ENCODE measurements around the gene MINPP1. TPM values are rescaled to one million over a fixed set of nuclear protein-coding genes. Genes with fewer than 3 reads are reported as not detected.

MINPP1 gene
- total RNA-seq, 1 donor from 2014 or later: 24.7 TPM

DNA sequence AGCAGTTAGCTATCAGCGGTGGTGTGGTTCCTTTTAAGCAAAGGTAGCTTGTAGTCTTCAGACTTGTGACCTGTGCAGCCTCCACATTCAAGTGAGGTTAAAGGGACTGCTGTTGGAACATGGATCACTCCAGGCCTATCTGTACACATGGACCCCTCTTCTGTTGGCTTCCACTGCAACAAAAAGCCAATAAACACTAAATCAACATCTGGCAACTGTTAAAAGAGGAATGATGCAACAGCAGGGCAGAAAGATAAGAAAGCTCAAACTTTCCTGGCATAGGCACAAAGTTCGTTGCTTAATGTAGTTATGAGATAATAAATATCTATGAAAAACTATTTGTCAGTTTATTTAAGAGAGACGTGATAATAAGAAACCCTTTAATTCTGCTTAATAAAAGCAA is 4.0 kb upstream of the MINPP1 start:
- no peak overlapping the region for H2AFZ ChIP-seq (ENCODE audit: low read depth, low read length)
- no peak overlapping the region for H3K27ac Mint-ChIP-seq (ENCODE audit: unreplicated experiment)
- H3K4me2 ChIP-seq (ENCODE audit: low read length): no peak overlapping the region
- no peaks in the 10 kb centered on the region for H3K9me3 Mint-ChIP-seq (ENCODE audit: unreplicated experiment)
- no peaks in the 10 kb centered on the region for H3K4me1 Mint-ChIP-seq (ENCODE audit: low read depth, unreplicated experiment)
- H3K36me3 Mint-ChIP-seq (ENCODE audit: low read depth, unreplicated experiment): no peaks in the 10 kb centered on the region
- peaks cover 5% of the 10 kb centered on the region for H3K4me1 ChIP-seq (ENCODE audit: insufficient read depth, low read length)
- no peak overlapping the region for H3K4me3 Mint-ChIP-seq (ENCODE audit: unreplicated experiment)
- no peak for FAIRE-seq
- DNase-seq (ENCODE audit: low read depth): no peak
- H3K27me3 ChIP-seq (ENCODE audit: insufficient read depth, low read length): no peaks in the 10 kb centered on the region
- no peaks in the 10 kb centered on the region for H3K9me3 ChIP-seq (ENCODE audit: insufficient read depth, low read depth, low read length)
- no peak overlapping the region for H3K4me3 ChIP-seq (ENCODE audit: insufficient read depth, low read depth, low read length)
- H3K79me2 ChIP-seq (ENCODE audit: insufficient read depth, low read length): peaks cover 5% of the 10 kb centered on the region
- no peak for TF ChIP-seq EZH2 (IDR thresholded peaks at IDR 0.05; ENCODE audit: insufficient read depth, low read length)
- TF ChIP-seq, protein P1, sequence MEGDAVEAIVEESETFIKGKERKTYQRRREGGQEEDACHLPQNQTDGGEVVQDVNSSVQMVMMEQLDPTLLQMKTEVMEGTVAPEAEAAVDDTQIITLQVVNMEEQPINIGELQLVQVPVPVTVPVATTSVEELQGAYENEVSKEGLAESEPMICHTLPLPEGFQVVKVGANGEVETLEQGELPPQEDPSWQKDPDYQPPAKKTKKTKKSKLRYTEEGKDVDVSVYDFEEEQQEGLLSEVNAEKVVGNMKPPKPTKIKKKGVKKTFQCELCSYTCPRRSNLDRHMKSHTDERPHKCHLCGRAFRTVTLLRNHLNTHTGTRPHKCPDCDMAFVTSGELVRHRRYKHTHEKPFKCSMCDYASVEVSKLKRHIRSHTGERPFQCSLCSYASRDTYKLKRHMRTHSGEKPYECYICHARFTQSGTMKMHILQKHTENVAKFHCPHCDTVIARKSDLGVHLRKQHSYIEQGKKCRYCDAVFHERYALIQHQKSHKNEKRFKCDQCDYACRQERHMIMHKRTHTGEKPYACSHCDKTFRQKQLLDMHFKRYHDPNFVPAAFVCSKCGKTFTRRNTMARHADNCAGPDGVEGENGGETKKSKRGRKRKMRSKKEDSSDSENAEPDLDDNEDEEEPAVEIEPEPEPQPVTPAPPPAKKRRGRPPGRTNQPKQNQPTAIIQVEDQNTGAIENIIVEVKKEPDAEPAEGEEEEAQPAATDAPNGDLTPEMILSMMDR (IDR thresholded peaks at IDR 0.05; ENCODE audit: insufficient read depth, low read depth, low read length): no peak
- no peaks in the 10 kb centered on the region for H3K27me3 Mint-ChIP-seq (ENCODE audit: low read depth, unreplicated experiment)
- H4K20me1 ChIP-seq (ENCODE audit: insufficient read depth, low read length): no peaks in the 10 kb centered on the region
- no peak overlapping the region for H3K9ac ChIP-seq (ENCODE audit: low read length)
- H3K27ac ChIP-seq (ENCODE audit: low read depth, low read length): no peak overlapping the region
- no peaks in the 10 kb centered on the region for H3K36me3 ChIP-seq (ENCODE audit: insufficient read depth, low read length)

DNA sequence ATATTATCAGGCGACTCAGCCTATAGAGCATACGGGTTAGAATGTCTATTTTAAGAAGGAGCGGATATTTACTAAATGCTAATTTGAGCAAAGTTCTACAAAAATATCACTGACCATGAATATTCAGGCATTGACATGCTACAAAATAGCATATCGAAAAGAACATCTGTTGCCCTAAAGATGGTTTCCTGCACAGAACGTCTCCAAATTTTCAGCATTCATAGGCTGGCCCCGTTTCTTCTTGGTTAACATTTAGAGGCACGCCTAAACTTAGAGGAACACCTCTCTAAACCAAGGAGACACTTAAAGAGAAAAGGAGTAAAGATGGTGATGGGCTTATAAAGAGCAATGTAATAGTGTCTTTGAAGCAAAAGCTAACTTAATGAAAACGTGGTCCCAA is 1.3 kb upstream of the MINPP1 start:
- H3K4me3 ChIP-seq (ENCODE audit: insufficient read depth, low read depth, low read length): no peak overlapping the region
- H3K9me3 Mint-ChIP-seq (ENCODE audit: unreplicated experiment): no peaks in the 10 kb centered on the region
- no peak overlapping the region for H3K27ac Mint-ChIP-seq (ENCODE audit: unreplicated experiment)

DNA sequence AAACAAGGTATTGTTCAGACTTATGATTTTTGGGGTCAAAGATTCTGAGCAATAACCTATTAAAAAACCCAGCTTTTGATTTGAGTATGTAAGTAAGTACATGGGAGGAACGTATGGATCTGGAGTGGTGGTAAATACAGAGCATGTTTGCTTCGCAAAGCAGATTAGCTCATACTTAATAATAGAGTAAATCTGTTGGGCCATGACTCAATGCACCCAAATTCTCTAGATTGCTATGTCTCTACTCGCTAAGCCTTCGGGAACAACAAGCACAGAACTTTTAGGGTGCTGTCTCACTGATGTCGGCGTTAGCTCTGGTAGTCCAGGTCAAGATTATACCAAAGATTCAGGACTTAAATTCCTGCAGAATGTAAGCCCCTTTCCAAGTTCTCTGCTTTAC is 807 bp upstream of the MINPP1 start:
- Histone ChIP-seq H3K79me2 (ENCODE audit: insufficient read depth, low read length) (peaks cover 34% of the 10 kb centered on the region), H3K4me2 (ENCODE audit: low read length) (peak overlapping the region; percentile 93), H3K36me3 (ENCODE audit: insufficient read depth, low read length) (no peaks in the 10 kb centered on the region), H2AFZ (ENCODE audit: low read depth, low read length) (peak overlapping the region; percentile 89), H3K9ac (ENCODE audit: low read length) (peak overlapping the region; percentile 89), H3K4me3 (ENCODE audit: insufficient read depth, low read depth, low read length) (peak overlapping the region; percentile 72), H4K20me1 (ENCODE audit: insufficient read depth, low read length) (peaks cover 15% of the 10 kb centered on the region), H3K9me3 (ENCODE audit: insufficient read depth, low read depth, low read length) (no peaks in the 10 kb centered on the region), H3K27me3 (ENCODE audit: insufficient read depth, low read length) (no peaks in the 10 kb centered on the region), H3K27ac (ENCODE audit: low read depth, low read length) (peak overlapping the region; percentile 89), H3K4me1 (ENCODE audit: insufficient read depth, low read length) (peaks cover 15% of the 10 kb centered on the region)
- peak overlapping the region; percentile 84 for H3K27ac Mint-ChIP-seq (ENCODE audit: unreplicated experiment)
- peak overlapping the region; percentile 98 for H3K4me3 Mint-ChIP-seq (ENCODE audit: unreplicated experiment)
- H3K9me3 Mint-ChIP-seq (ENCODE audit: unreplicated experiment): no peaks in the 10 kb centered on the region
- DNase-seq (ENCODE audit: low read depth) (peak; percentile 58), FAIRE-seq (no peak)
- no peaks in the 10 kb centered on the region for H3K36me3 Mint-ChIP-seq (ENCODE audit: low read depth, unreplicated experiment)
- H3K4me1 Mint-ChIP-seq (ENCODE audit: low read depth, unreplicated experiment): peaks cover 5% of the 10 kb centered on the region
- TF ChIP-seq, protein P1 (IDR thresholded peaks at IDR 0.05; ENCODE audit: insufficient read depth, low read depth, low read length): no peak
- TF ChIP-seq EZH2 (IDR thresholded peaks at IDR 0.05; ENCODE audit: insufficient read depth, low read length): no peak
- no peaks in the 10 kb centered on the region for H3K27me3 Mint-ChIP-seq (ENCODE audit: low read depth, unreplicated experiment)

More for the DNA sequence above, 1.3 kb upstream of the MINPP1 start:
- no peaks in the 10 kb centered on the region for H3K36me3 ChIP-seq (ENCODE audit: insufficient read depth, low read length)
- H4K20me1 ChIP-seq (ENCODE audit: insufficient read depth, low read length): peaks cover 15% of the 10 kb centered on the region
- no peak overlapping the region for H2AFZ ChIP-seq (ENCODE audit: low read depth, low read length)
- no peak for DNase-seq (ENCODE audit: low read depth)
- H3K4me3 Mint-ChIP-seq (ENCODE audit: unreplicated experiment): peak overlapping the region; percentile 98
- H3K4me1 ChIP-seq (ENCODE audit: insufficient read depth, low read length): peaks cover 15% of the 10 kb centered on the region
- peak overlapping the region; percentile 89 for H3K9ac ChIP-seq (ENCODE audit: low read length)
- H3K4me1 Mint-ChIP-seq (ENCODE audit: low read depth, unreplicated experiment): peaks cover 5% of the 10 kb centered on the region
- no peaks in the 10 kb centered on the region for H3K9me3 ChIP-seq (ENCODE audit: insufficient read depth, low read depth, low read length)
- peak overlapping the region; percentile 93 for H3K4me2 ChIP-seq (ENCODE audit: low read length)
- H3K27me3 ChIP-seq (ENCODE audit: insufficient read depth, low read length): no peaks in the 10 kb centered on the region
- H3K79me2 ChIP-seq (ENCODE audit: insufficient read depth, low read length): peaks cover 33% of the 10 kb centered on the region
- no peak for FAIRE-seq
- H3K36me3 Mint-ChIP-seq (ENCODE audit: low read depth, unreplicated experiment): no peaks in the 10 kb centered on the region
- H3K27me3 Mint-ChIP-seq (ENCODE audit: low read depth, unreplicated experiment): no peaks in the 10 kb centered on the region
- no peak for TF ChIP-seq EZH2 (IDR thresholded peaks at IDR 0.05; ENCODE audit: insufficient read depth, low read length)
- TF ChIP-seq, protein P1 (IDR thresholded peaks at IDR 0.05; ENCODE audit: insufficient read depth, low read depth, low read length): no peak
- H3K27ac ChIP-seq (ENCODE audit: low read depth, low read length): peak overlapping the region; percentile 89

Data from astrocyte (in vitro differentiated cells and primary cell).